Measurements from ENCODE around the gene ARPC1B.

- TF ChIP-seq CTCF (conservative IDR thresholded peaks at IDR 0.05; ENCODE audit: low read depth in 2 of 2), result no peak
- no peak for TF ChIP-seq POLR2AphosphoS5 (IDR thresholded peaks at IDR 0.05; ENCODE audit: low read depth)
- no peak for TF ChIP-seq ZNF462 (CRISPR knock-in tag; IDR thresholded peaks at IDR 0.05)
- no peak for TF ChIP-seq EZH2 (IDR thresholded peaks at IDR 0.05; ENCODE audit: low read depth, unreplicated experiment)
- no peak for TF ChIP-seq JUNB (IDR thresholded peaks at IDR 0.05; ENCODE audit: unreplicated experiment)
- no peak for TF ChIP-seq REST (IDR thresholded peaks at IDR 0.05; ENCODE audit: unreplicated experiment)
- no peak for TF ChIP-seq EZH2phosphoT487 (IDR thresholded peaks at IDR 0.05; ENCODE audit: unreplicated experiment)
- no peak for TF ChIP-seq STAT1 (IDR thresholded peaks at IDR 0.05; ENCODE audit: unreplicated experiment)
- no peak for TF ChIP-seq NANOG (IDR thresholded peaks at IDR 0.05; ENCODE audit: borderline replicate concordance)
- TF ChIP-seq CREB1 (CRISPR knock-in tag; IDR thresholded peaks at IDR 0.05; ENCODE audit: low read depth), result no peak
- TF ChIP-seq ZNF331 (CRISPR knock-in tag; IDR thresholded peaks at IDR 0.05; ENCODE audit: low read depth), result no peak
- no peak for TF ChIP-seq ETS1 (IDR thresholded peaks at IDR 0.05)
- no peak for TF ChIP-seq ZNF114 (CRISPR knock-in tag; IDR thresholded peaks at IDR 0.05)
These were observed 1.2 kb upstream of the ARPC1B start for GRCh38 chr7:99373091-99374066.

Data from GM23338 (cell line).